Gastroesophageal sphincter (tissue), 3 donors: Measurements from ENCODE around the gene SH2B3.

ENCODE experiments used
- CTCF ChIP-seq, 4 experiments: fragments of 200-600 bp in 2 of 4; fragments of 450-650 bp in 2 of 4; sonication (generic) in 1 of 4; IDR thresholded peaks; one replicate each; pipeline ENCODE4 v1.5.1; 2017 to 2019; ENCODE audit warnings: antibody characterized with exemption in 4 of 4, mild to moderate bottlenecking in 2 of 4, moderate library complexity in 2 of 4
- POLR2A ChIP-seq, 2 donors: fragments of 450-650 bp; IDR thresholded peaks; one replicate each; pipeline ENCODE4 v1.6.1; 2017; ENCODE audit warnings: antibody characterized with exemption in 2 of 2, mild to moderate bottlenecking in 2 of 2, moderate library complexity in 1 of 2

GRCh38 chr12:111408116-111408440, 2.4 kb downstream of the SH2B3 start:
- TF ChIP-seq CTCF (IDR thresholded peaks at IDR 0.05) (no peak), POLR2A (IDR thresholded peaks at IDR 0.05) (no peak)
